HG03095 (cell line): Measurements from ENCODE around the gene BET1.

Source experiments
- ATAC-seq: cut with Tn5 transposase; IDR thresholded peaks from one replicate; pipeline ENCODE4 v1.9.1; 2021; ENCODE audit warnings: moderate library complexity; ENCODE audit not compliant: unreplicated experiment

Gene BET1

DNA sequence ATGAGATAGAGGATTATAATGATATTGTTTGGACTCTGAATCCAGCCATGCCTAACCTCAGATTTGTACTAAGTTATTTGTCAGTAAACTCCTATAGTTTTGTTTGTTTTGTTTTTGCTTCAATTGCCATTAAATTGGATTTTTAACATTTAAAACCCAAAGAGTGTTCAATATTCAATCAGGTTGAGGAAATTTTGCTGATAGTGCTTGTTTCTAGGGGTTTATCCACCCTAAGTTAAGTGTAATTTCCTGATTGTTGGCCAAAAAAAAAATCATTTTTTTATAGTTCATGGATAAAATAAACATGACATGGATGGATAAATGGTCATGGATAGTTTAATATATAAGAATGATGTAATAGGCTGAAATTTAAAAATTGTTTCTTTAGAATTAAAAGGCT lies 11.4 kb upstream of the BET1 start:
- no peak for ATAC-seq

DNA sequence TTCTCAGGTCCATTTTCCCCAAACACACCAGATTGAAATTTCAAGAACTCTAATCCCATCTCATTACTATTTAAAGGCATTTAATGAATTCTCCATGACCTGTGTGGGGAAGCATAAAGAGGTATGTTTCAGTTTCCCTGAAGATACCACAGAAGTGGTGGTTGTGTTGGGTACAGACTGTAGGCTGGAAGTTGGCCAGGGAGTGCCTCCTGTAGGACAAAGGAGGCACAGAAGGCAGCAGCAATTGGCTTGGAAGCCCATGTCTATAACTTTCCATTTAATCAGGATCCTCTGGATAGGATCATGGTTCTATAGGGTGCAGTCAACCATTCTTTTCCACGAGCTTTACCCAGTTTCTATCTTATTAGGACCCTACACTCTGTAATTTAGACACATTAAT lies 8.6 kb upstream of the BET1 start:
- no peak for ATAC-seq

DNA sequence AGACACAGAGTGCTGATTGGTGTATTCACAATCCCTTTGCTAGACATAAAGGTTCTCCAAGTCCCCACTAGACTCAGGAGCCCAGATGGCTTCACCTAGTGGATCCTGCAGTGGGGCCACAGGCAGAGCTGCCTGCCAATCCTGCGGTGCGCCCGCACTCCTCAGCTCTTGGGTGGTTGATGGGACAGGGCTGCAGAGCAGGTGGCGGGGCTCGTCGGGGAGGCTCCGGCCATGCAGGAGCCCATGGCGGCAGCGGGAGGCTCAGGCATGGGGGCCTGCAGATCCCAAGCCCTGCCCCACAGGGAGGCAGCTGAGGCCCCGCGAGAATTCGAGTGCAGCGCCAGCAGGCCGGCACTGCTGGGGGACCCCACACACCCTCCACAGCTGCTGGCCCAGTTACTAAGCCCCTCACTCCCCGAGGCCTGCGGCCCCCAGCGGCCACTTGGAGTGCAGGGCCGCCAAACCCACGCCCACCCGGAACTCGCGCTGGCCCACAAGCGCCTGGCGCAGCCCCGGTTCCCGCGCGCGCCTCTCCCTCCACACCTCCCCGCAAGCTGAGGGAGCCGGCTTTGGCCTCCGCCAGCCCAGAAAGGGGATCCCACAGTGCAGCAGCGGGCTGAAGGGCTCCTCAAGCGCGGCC lies 7.7 kb upstream of the BET1 start:
- no peak for ATAC-seq

DNA sequence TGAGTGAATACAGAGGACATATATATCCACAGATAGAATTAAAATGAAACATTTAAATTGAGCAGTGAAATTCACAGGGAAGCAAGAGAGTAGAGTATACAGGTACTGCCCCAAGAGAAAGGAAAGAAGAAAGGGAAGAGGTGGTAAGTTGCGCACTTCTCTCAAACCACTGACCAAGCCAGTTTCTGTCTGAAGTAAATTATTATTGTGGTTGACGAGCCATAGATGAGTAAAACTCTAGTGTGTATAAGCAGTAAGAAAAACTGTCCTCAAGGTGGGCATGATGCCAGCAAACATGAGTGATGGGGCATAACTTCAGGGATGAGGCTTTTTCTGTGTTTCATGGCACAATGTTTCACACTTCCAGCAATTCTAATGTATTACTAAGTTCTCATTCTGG lies 4.4 kb upstream of the BET1 start:
- ATAC-seq = no peak

DNA sequence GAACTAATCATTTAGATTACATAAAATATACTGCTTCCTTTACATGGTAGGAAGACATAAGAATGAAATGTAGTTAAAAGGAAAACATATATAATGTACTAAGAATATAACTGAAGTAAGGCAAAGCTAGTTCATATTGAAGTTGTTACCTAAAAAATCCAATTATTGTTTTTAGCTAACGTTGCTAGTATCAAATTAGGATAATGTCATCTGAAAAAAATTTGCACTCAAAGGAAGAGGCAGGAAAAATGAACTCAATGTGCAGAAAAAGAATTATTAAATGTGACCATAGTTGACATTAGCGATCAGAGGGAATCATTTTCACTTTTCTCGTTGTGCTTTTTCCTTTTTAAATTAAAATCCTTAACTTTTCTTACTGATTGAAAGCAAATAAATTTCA lies 1.6 kb upstream of the BET1 start:
- no peak for ATAC-seq

DNA sequence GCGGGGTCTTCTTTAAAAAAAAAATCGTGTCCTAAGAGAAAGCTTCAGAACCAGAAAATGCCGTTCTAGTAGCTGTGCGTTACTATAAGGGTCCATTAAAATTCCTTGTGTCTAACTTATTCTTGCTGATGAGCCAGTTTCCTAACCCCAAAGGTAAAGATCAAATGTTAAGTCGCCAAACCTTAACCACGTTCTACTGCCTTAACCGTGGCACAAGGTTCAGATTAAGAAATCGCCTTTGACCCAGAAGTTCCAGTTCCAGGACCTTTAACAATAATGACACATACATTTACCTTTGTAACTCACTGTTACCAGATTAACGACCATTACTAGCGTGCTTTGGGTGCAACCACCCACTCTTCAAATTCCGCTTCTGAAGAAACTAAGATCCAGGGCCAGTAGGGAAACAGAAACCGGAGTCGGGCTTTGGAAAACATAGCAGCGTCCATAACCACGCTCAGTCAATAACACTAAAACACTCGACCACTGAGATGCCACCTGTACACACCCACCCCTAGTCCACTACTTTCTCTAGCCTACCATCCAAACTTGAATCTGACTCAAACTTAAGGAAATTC lies 620 bp downstream of the BET1 start:
- ATAC-seq = peak; percentile 21

DNA sequence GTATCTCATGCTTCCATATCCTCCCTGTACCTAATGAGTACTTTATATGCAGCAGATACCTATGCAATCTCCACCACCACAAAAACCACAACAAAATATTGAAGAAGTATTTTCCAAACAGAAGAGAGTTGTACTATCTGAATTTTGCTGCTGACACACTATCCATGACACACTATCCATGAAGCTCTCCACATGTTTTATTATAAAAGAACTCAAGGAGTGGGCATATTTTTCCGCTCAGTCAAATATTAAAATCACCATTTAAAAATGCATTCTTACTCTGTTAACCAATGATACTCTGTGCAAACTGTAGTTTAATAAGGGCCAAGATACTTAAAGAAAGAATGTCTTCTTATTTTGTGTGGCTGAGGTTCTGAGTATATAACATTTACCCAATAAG lies 2.8 kb downstream of the BET1 start:
- ATAC-seq = no peak

DNA sequence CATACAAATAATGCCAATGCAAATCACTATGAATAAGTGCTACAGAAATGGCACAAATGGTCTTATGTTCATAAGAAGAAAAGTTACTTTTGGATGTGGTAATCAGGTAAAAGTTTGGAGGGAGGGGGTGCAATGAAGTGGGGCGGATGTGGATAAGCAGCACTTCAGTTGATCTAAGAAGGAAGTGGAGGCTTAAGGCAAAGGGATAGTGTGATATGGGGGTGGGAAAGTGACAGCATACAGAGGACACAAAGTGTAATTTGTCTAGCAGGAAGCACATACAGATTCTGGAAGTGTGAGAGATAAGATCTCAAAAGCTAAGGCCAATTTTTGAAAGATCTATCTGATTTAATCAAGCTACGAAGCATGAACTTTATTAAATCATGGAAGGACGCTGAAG lies 6.3 kb downstream of the BET1 start:
- no peak for ATAC-seq

DNA sequence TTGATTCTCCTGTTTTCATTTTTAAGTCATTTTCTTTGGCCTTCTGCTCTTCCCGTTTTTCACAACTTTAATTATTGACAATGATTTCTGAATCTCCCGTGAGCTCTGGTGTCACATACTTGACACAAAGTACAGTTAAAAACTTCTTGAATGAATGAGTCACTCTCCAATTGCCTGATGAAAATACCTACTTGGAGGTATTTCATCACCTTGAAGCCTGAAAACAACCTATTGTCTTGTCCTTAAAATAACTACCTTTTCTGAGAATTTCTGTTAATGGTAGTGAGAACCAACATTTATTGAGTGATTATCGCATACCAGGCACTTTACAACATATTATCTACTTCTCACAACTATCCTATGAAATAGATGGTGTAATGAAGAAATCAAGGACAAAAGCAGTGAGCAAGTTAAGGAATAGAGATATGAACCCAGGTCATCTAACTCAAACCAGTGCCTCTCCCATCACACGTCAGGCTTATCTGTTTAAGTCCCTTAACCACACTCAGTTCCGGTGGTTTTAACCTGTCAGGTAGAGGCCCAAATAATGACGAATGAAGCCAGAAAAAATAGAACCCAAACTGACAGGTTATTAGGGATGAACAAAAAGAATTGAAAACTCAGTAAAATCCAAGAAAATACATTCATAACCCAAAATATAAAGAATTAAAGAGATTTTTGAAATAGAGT lies 11.6 kb downstream of the BET1 start:
- peak; percentile 76 for ATAC-seq

DNA sequence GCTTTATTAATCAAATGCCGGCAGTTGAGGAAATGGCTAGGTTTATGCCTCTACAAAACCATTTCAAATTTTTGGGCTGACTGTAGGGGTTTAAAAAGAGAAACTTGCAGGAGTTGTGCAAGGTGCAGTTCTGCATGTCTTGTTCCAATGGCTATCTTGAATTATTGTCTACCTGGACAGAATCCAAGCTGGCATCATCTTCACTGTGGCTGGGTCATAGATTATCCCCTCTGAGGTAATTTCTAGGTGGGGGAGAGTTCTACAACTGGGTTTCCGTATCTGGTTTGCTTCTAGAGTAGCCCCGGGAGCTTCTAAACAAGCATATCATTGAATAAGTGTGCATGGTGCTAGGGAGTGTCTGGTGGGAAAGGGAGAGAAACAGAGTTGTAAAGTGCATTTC lies 16.9 kb downstream of the BET1 start:
- ATAC-seq = no peak

DNA sequence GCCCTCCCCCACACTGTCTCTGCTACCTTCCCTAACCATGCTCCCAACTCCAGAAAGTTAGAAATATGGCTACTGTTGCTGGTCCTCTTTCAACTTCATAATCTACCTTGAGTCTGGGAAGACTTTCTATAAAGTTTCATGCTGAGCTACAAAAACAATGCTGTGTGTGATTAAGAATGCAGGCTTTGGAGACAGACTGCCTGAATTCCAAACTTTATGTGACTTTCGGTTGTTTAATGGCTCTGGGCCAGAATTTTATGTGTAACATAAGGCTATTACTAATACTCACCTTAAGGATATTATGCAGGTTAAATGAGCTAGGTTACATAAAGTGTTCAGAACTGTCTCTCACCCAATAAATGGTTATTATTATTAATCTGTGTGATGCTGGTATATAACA lies 19.1 kb downstream of the BET1 start:
- no peak for ATAC-seq

DNA sequence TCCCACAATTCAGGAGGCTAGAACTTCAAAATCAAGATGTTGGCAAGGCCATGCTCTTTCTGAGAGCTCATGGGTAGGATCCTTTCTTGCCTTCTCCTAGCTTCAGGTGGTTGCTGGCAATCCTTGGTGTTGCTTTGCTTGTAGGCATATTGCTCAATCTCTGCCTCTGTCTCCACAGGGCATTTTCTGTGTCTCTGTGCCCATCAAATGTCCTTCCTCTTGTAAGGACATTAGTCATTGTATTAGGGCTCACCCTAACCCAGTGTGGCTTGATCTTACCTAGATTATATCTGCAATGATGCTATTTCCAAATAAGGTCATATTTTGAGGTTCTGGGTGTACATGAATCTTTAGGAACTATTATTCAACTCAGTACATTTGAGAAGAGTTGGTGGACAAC lies 20.1 kb downstream of the BET1 start:
- ATAC-seq = no peak

DNA sequence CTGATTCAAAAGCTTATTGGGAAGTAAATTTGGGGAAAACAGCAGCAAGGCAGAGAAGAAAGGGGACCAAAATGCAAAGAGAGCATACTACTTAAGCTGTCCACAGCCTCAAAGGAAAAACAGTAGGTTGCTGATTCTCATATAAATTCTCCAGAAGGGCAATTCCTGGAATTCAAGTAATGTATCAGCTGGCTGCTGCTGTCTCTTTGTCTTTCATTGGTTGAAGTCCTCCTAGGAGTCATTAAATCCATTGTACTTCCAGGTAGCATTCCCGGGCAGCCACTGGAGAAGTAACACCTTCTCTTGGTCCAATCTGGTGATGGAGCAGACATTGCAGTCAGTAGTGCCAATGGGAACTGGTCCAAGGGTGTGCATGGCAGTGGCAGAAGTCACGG lies 22.7 kb downstream of the BET1 start:
- ATAC-seq = no peak

DNA sequence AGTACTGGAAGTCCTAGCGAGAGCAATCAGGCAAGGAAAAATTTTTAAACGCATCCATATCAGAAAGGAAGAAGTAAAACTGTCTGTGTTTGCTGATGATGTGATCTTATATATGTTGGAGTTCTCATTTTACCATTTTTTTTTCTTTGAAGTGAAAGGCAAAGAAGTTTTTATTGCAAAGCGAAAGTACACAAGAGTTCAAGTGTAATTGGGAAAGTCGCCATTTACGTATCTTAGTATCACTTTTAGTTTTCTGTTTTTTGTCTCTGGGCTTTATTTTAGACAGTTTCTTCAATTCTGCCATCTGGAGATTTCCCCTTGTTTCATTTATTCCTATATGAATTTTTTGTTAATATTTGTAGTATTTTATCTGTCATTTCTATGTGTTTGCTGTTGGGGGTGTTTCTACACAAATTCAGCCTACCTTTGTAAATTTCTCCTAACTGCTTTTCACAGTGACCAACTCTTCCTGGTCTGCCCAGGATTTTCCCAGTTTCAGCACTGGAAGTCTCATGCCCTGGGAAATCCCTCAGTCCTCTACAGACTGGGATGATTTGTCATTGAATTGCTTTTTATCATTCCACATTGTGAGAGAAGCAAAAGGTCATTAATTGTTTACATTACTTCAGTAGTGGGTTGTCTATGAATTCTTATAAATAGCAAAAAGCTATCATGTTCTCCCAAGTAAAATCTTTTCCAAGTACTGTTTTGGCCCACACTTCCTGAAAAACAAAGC lies 23.2 kb downstream of the BET1 start:
- no peak for ATAC-seq

DNA sequence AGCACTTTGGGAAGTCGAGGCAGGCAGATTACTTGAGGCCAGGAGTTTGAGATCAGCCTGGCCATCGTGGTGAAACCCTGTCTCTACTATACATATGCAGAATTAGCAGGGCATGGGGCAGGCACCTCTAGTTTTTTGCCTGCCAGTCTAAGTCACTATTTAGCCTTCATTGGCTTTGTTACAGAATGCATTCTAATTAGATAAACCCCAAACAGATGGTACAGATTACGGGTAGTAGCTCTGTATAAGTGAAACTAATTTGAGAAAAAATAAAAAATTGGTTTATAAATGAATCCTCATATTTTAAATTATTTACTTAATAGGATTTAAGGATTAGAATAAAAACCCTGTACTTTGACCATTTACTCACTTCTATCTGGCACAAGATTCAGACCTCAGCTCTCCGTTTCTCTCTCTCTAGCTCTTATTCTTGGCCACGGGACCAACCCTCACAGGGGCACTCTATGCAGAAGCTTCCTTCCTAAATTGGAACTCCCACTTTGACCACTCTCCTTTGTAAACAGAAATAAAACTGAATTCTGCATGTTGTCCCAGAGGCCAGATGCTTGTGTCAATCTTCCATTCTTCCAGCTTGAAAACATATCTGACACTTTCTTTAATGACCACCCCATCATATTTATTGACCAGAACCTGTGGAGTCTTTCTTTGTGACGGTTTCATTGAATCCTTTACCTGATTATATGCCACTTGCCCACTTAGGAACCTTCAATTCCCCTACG lies 26.8 kb downstream of the BET1 start:
- ATAC-seq = no peak

DNA sequence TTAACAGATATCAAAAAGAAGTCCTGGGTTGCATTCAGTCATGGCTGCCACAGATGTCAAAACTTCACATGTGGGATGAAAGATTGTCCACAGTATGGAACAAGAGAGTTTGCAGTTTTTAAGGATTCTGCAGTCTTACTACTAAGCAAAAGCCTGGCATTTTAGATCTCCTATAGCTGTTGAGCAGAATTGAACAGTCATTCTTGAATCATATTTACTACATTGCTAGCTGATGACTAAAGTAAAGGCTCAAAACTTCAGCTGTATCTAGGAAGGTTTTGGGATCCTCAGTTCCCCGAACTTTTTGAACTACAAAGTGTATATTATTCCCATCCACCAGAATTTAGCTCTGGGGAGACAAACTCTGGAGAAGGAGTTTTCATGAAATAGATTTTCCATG lies 31.0 kb downstream of the BET1 start:
- ATAC-seq = no peak

DNA sequence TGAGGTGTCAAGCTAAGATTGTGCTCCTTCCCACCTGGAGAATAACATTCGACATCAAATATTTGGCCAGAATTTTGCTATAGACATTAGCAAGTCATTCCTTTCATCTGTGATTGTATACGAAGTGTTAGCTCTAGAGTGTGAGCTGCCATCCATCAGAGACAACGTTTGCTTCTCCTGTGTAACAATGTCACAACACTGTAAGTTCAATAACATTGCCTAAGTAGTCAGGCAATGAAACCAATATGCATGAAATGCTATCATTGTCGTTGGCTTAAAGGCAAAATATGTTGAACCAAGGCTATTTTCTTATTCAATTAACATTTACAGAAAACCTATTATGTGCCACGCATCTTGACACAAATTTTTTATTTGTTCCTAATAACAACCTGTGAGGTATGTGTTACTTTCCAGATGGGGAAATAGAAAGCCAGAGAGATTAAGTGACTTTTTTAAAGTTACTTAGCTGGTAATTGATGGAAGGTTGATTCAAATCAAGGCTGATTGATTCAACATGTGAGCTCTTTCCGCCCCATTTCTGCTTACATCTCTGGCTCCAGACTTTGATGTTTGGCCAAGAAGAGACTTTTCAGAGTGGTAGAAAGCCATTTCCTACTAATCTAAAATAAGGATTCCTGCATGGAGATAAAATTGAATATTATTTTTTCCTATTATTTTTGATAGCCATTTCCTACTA lies 32.0 kb downstream of the BET1 start:
- ATAC-seq = no peak

DNA sequence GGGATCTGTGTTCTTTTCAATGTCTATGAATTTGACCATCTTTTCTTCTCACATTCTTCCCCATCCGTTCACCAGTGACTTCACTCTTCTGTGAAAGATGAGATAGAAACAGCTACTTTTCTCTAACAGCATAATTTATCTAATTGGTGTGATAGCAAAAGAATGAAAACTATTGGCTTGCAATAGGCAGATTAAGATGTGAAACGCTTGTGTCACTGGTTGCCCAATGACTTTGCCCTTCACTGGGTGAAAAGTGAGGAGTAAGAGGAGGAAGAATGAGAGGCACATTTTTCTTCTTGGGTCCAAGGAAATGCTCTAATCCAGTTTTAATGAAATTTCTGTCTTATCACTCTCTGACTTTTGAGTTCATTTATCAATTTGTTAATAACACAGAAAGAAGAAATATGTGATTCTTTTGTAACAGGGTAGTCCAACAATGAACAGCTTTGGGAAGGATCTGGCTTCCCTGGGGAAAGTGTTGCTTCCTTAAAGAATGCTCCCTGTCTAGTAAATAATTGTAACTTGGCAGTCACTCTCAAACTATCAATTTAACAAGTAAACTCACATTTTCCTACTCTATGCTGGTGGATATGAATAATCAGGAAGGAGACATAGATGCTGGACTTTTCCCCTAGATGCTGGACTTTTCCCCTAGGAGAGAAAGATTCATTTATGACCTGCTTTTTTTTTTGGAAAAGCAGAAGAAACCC lies 35.1 kb downstream of the BET1 start:
- no peak for ATAC-seq

DNA sequence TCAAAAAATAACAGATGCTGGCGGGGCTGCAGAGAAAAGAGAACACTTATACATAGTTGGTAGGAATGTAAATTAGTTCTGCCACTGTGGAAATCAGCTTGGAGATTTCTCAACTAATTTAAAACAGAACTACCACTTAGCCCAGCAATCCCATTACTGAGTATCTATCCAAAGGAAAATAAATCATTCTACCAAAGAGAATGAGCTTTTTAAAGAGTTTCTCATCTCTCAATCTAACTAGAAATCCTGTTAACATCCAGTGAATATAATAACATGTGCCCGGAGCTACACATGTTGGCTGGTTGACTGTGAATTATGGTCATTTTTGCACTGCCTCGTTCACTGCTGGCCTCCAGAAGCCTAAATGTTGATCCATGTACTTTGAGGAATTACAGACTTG lies 39.3 kb downstream of the BET1 start:
- ATAC-seq = no peak

DNA sequence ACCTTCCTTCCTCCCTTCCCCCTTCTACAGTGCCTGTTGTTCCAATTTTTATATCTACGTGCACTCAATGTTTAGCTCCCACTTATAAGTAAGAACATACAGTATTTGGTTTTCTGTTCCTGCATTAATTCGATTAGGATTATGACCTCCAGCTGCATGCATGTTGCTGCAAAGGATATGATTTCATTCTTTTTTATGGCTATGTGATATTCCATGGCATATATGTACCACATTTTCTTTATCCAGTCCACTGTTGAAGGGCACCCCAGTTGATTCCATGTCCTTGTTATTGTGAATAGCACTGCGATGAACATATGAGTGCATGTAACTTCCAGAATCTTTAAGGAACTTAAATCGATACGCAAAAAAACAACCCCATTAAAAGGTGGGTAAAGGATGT lies 39.9 kb downstream of the BET1 start:
- ATAC-seq = no peak
